Gastroesophageal sphincter (tissue), 3 donors: ENCODE results near the gene GABRD.

Source experiments
- POLR2A ChIP-seq, 2 donors: fragments of 450-650 bp; IDR thresholded peaks; one replicate each; pipeline ENCODE4 v1.6.1; 2017; ENCODE audit warnings: antibody characterized with exemption in 2 of 2, mild to moderate bottlenecking in 2 of 2, moderate library complexity in 1 of 2
- TF ChIP-seq, protein P1 (sequence below), 4 experiments: fragments of 200-600 bp in 2 of 4; fragments of 450-650 bp in 2 of 4; sonication (generic) in 1 of 4; IDR thresholded peaks; one replicate each; pipeline ENCODE4 v1.5.1; 2017 to 2019; ENCODE audit warnings: antibody characterized with exemption in 4 of 4, mild to moderate bottlenecking in 2 of 4, moderate library complexity in 2 of 4

DNA sequence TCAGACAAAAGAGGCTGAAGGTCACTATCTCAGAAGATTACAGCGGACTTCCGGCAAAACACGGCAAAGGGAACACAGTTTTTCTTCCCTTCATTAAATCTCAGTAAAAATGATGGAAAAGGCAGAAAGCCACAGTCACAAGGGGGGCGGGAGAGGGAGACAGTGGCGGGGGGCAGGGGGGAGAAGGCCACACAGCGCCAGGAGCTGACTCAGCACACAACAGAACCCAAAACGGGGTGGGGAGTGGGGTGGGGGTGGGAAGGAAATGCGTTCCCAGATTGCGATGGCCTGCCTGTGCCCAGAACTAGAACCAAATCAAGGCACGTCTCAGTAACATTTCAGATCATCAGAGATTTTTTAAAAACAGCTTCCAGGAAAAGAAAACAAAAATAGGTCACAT, 28.9 kb upstream of the GABRD start:
- TF ChIP-seq, protein P1, sequence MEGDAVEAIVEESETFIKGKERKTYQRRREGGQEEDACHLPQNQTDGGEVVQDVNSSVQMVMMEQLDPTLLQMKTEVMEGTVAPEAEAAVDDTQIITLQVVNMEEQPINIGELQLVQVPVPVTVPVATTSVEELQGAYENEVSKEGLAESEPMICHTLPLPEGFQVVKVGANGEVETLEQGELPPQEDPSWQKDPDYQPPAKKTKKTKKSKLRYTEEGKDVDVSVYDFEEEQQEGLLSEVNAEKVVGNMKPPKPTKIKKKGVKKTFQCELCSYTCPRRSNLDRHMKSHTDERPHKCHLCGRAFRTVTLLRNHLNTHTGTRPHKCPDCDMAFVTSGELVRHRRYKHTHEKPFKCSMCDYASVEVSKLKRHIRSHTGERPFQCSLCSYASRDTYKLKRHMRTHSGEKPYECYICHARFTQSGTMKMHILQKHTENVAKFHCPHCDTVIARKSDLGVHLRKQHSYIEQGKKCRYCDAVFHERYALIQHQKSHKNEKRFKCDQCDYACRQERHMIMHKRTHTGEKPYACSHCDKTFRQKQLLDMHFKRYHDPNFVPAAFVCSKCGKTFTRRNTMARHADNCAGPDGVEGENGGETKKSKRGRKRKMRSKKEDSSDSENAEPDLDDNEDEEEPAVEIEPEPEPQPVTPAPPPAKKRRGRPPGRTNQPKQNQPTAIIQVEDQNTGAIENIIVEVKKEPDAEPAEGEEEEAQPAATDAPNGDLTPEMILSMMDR (IDR thresholded peaks at IDR 0.05) = no peak
- no peak for TF ChIP-seq POLR2A (IDR thresholded peaks at IDR 0.05)
